GM21367 (cell line): ENCODE results near the gene VPS52.

Source experiments
- ATAC-seq: cut with Tn5 transposase; IDR thresholded peaks from one replicate; pipeline ENCODE4 v1.9.1; 2021; ENCODE audit not compliant: unreplicated experiment

VPS52 gene

GRCh38 chr6:33271468-33272274, at the start of gene VPS52, which contains the start of gene RPS18:
Gene VPS52, minus strand, starts transcription at chr6:33271876. Its CDS starts 201 bp downstream, at chr6:33271675.
Gene RPS18, plus strand, starts transcription at chr6:33272075. Its CDS starts 45 bp downstream, at chr6:33272120.
- peak; percentile 51 for ATAC-seq

- ATAC-seq = no peak
Measured at GRCh38 chr6:33321227-33321626, 49.6 kb upstream of the VPS52 start.

- no peak for ATAC-seq
Measured at GRCh38 chr6:33320315-33321181, 48.9 kb upstream of the VPS52 start.

GRCh38 chr6:33319939-33320314, 48.3 kb upstream of the VPS52 start:
- ATAC-seq = no peak

GRCh38 chr6:33318426-33319073, 46.9 kb upstream of the VPS52 start:
- ATAC-seq = no peak

- ATAC-seq = peak; percentile 32
Measured at GRCh38 chr6:33317669-33318425, 46.2 kb upstream of the VPS52 start, which contains the start of gene ZBTB22. Gene ZBTB22, minus strand, starts transcription at chr6:33317744. Its CDS starts 828 bp downstream, at chr6:33316916.

- ATAC-seq = no peak
Measured at GRCh38 chr6:33317419-33317668, 45.7 kb upstream of the VPS52 start.

- ATAC-seq = no peak
Measured at GRCh38 chr6:33316603-33317418, 45.1 kb upstream of the VPS52 start.

- no peak for ATAC-seq
Measured at GRCh38 chr6:33315793-33316602, 44.3 kb upstream of the VPS52 start.

GRCh38 chr6:33314943-33315792, 43.5 kb upstream of the VPS52 start:
- no peak for ATAC-seq

GRCh38 chr6:33314515-33314942, 42.9 kb upstream of the VPS52 start:
- ATAC-seq = no peak

- no peak for ATAC-seq
Measured at GRCh38 chr6:33313709-33314514, 42.2 kb upstream of the VPS52 start, which contains the start of gene TAPBP. Gene TAPBP, minus strand, starts transcription at chr6:33314078. Its CDS starts 37 bp downstream, at chr6:33314041.

- ATAC-seq = no peak
Measured at GRCh38 chr6:33313105-33313708, 41.5 kb upstream of the VPS52 start.

- ATAC-seq = no peak
Measured at GRCh38 chr6:33312361-33313104, 40.9 kb upstream of the VPS52 start.

GRCh38 chr6:33306356-33306755, 34.7 kb upstream of the VPS52 start:
- ATAC-seq = no peak

GRCh38 chr6:33305052-33305451, 33.4 kb upstream of the VPS52 start:
- no peak for ATAC-seq
